Measurements from ENCODE around the gene KRTAP12-1. TPM values are rescaled to one million over a fixed set of nuclear protein-coding genes. Genes with fewer than 3 reads are reported as not detected.
A peak's percentile ranks its signal among the peaks of the same experiment; 100 is the strongest.

KRTAP12-1 gene
- total and polyA plus RNA-seq, 2 of the 8 experiments (the other 6 are each of a cell fraction or from before 2014, with no cell fraction given): 0.50 to 0.73 TPM

GRCh38 chr21:44647222-44647552 lies 34.8 kb downstream of the KRTAP12-1 start:
- no peaks in the 10 kb centered on the region for H3K36me3 ChIP-seq (ENCODE audit: control insufficient read depth in 2 of 4, insufficient read depth in 4 of 4, low read length in 3 of 4)
- ChIA-PET POLR2A (ENCODE audit: partially characterized antibody) (interaction anchor here (1.1 kb wide), 1 partner anchor 39 kb away, joined by 4 read pairs; no protein-coding TSS in a partner anchor), CTCF (ENCODE audit: partially characterized antibody) (interaction anchor here (1.2 to 2.5 kb wide), 5 partner anchors 9 to 153 kb away, joined by 4 to 8 read pairs (median 6); no protein-coding TSS in a partner anchor)
- H2BK15ac ChIP-seq (ENCODE audit: low read length): 0 out of 2 replicates have a peak overlapping the region, but pooled peaks have one; percentile 61
- H3K4me3 ChIP-seq (ENCODE audit: extremely low read depth in 1 of 4, insufficient read depth in 2 of 4, low read depth in 3 of 4, low read length in 4 of 4): no peak overlapping the region
- peaks cover 0 to 14% (median 4%) of the 10 kb centered on the region in 4 experiments; a peak in 3 of 7 replicates for H3K4me1 ChIP-seq (replicated peaks in 1 of 4; ENCODE audit: control insufficient read depth in 3 of 4, insufficient read depth in 4 of 4, low read length in 3 of 4)
- H2BK120ac ChIP-seq (replicated peaks; ENCODE audit: low read depth, low read length): no peak overlapping the region
- H2BK5ac ChIP-seq (ENCODE audit: low read depth, low read length): peak overlapping the region; percentile 24; the same call in 1 of the 2 replicates
- H4K91ac ChIP-seq (replicated peaks; ENCODE audit: insufficient read length, low read length): no peak overlapping the region
- no peak for FAIRE-seq
- 77% methylated on average over 6 of the region's 8 CpGs; no CpG with 5 or more reads in 1 of the 2 experiments for WGBS, 2 experiments (ENCODE audit: extremely low coverage in 1 of 2, insufficient coverage in 1 of 2, insufficient read length in 1 of 2, insufficient replicate concordance in 2 of 2, low coverage in 1 of 2, low lambda C conversion rate in 2 of 2, missing lambda C conversion rate in 1 of 2)
- no peak overlapping the region for H3K27ac ChIP-seq (ENCODE audit: low read depth, low read length)
- no peak overlapping the region for H3K4me2 ChIP-seq (ENCODE audit: insufficient read depth in 1 of 2, low read depth in 2 of 2, low read length in 2 of 2)
- no peaks in the 10 kb centered on the region; the same call in 1 of the 2 replicates for H3K79me1 ChIP-seq (ENCODE audit: low read depth, low read length)
- H3K23ac ChIP-seq (ENCODE audit: insufficient read length): no peak overlapping the region
- no peak overlapping the region for H3K4ac ChIP-seq (replicated peaks; ENCODE audit: insufficient read length, low read depth, low read length)
- no peak for DNase-seq (ENCODE audit: low read depth in 1 of 2, low spot score in 2 of 2)
- no peak overlapping the region for H4K8ac ChIP-seq (ENCODE audit: extremely low read depth, insufficient read depth, low read length)
- no peak overlapping the region for H3K56ac ChIP-seq (replicated peaks; ENCODE audit: insufficient read length, low read depth, low read length)
- H3K9me3 ChIP-seq (ENCODE audit: insufficient read depth in 2 of 2, low read depth in 1 of 2, low read length in 1 of 2): peaks cover 0 to 3% of the 10 kb centered on the region in 2 experiments; a peak in 3 of 4 replicates
- H3K79me2 ChIP-seq (ENCODE audit: control insufficient read depth in 1 of 2, insufficient read depth in 2 of 2, low read length in 2 of 2): no peaks in the 10 kb centered on the region
- H2AK5ac ChIP-seq (ENCODE audit: low read depth, low read length): 0 out of 2 replicates have a peak overlapping the region, but pooled peaks have one; percentile 6
- no peaks in the 10 kb centered on the region; the same call in 1 of the 2 replicates for H3K23me2 ChIP-seq (ENCODE audit: low read depth, low read length)
- no peak overlapping the region for H3K9ac ChIP-seq (replicated peaks in 1 of 4; ENCODE audit: extremely low read depth in 1 of 4, low read depth in 3 of 4, low read length in 3 of 4)
- no peaks in the 10 kb centered on the region for H4K20me1 ChIP-seq (replicated peaks in 1 of 2; ENCODE audit: control insufficient read depth in 1 of 2, insufficient read depth in 2 of 2, low read length in 2 of 2)
- H3K14ac ChIP-seq (ENCODE audit: insufficient read length): no peak overlapping the region
- H2BK12ac ChIP-seq (ENCODE audit: low read depth, low read length): peak overlapping the region; percentile 80; the same call in 1 of the 2 replicates
- no peak overlapping the region for H2AFZ ChIP-seq (ENCODE audit: low read length)
- no peak overlapping the region for H4K5ac ChIP-seq (ENCODE audit: insufficient read length, low read depth, low read length)
- H3K27me3 ChIP-seq (replicated peaks in 1 of 4; ENCODE audit: control insufficient read depth in 3 of 4, extremely low read depth in 1 of 4, insufficient read depth in 3 of 4, low read length in 3 of 4): no peaks in the 10 kb centered on the region
- no peak overlapping the region for H2BK20ac ChIP-seq (ENCODE audit: low read length)
- no peak overlapping the region for H3K18ac ChIP-seq (ENCODE audit: extremely low read depth, low read length)
- TF ChIP-seq EZH2 (IDR thresholded peaks at IDR 0.05; ENCODE audit: low read depth, low read length, severe bottlenecking) (no peak), CHD2 (IDR thresholded peaks at IDR 0.05; ENCODE audit: low read length) (no peak), TAF7 (optimal IDR thresholded peaks at IDR 0.05; ENCODE audit: borderline replicate concordance, low read depth, low read length) (no peak), SAP30 (IDR thresholded peaks at IDR 0.05; ENCODE audit: insufficient read depth, insufficient replicate concordance, low read length) (no peak), HDAC2 (IDR thresholded peaks at IDR 0.05; ENCODE audit: borderline replicate concordance in 1 of 2, low read depth in 2 of 2, low read length in 2 of 2) (no peak), KDM4A (IDR thresholded peaks at IDR 0.05; ENCODE audit: low read depth, low read length, severe bottlenecking) (no peak), SP2 (IDR thresholded peaks at IDR 0.05; ENCODE audit: low read length) (no peak), CTCF (IDR thresholded peaks at IDR 0.05; ENCODE audit: control extremely low read depth in 1 of 3, insufficient read depth in 1 of 3, low read depth in 1 of 3, low read length in 3 of 3) (no peak), CBX8 (IDR thresholded peaks at IDR 0.05; ENCODE audit: borderline replicate concordance, low read depth, low read length) (no peak)

Measured in H1 (cell line).